AG09309 (cell line): Measurements from ENCODE around the gene MAP2K1.
"Not testable (repeated sequence)": the region's sequence is repeated elsewhere in the genome, so short reads cannot be mapped to it uniquely, and the experiment has no call there.

ENCODE experiments used
- DNase-seq: peaks from one replicate; pipeline ENCODE4 v3.0.0-alpha.2; 2010; ENCODE audit warnings: low read depth
- H3K4me3 ChIP-seq: 2 replicates; pipeline ENCODE4 v1.5.1; 2011; ENCODE audit warnings: mild to moderate bottlenecking, low read depth, low read length, moderate library complexity; ENCODE audit not compliant: control insufficient read depth
- TF ChIP-seq, protein P1 (sequence below): IDR thresholded peaks from 2 replicates; pipeline ENCODE4 v1.5.1; 2011; ENCODE audit warnings: mild to moderate bottlenecking, low read depth, low read length, inconsistent platforms; ENCODE audit not compliant: insufficient read depth, control insufficient read depth; ENCODE audit errors: missing control alignments

Gene MAP2K1

DNA sequence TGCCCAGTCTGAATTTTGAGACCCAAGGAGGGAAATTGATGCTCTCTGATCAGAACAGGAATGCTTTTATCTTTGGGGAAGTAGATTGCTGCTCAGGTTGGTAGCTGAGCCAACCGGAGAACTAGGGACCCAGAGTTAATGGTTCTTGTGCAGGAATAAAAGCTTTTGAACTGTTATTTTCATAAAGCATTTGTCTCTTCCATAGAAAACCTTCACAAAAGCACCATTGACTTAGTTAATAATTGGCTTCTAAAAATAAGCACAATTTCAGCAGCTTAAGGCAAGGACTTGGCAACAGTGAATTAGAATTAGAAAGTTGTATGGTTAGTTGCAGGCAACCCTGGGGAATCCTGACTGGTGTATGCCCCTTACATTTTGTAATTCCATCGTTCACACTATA lies 53.8 kb downstream of the MAP2K1 start:
- TF ChIP-seq, protein P1, sequence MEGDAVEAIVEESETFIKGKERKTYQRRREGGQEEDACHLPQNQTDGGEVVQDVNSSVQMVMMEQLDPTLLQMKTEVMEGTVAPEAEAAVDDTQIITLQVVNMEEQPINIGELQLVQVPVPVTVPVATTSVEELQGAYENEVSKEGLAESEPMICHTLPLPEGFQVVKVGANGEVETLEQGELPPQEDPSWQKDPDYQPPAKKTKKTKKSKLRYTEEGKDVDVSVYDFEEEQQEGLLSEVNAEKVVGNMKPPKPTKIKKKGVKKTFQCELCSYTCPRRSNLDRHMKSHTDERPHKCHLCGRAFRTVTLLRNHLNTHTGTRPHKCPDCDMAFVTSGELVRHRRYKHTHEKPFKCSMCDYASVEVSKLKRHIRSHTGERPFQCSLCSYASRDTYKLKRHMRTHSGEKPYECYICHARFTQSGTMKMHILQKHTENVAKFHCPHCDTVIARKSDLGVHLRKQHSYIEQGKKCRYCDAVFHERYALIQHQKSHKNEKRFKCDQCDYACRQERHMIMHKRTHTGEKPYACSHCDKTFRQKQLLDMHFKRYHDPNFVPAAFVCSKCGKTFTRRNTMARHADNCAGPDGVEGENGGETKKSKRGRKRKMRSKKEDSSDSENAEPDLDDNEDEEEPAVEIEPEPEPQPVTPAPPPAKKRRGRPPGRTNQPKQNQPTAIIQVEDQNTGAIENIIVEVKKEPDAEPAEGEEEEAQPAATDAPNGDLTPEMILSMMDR: no peak
- DNase-seq: no peak

DNA sequence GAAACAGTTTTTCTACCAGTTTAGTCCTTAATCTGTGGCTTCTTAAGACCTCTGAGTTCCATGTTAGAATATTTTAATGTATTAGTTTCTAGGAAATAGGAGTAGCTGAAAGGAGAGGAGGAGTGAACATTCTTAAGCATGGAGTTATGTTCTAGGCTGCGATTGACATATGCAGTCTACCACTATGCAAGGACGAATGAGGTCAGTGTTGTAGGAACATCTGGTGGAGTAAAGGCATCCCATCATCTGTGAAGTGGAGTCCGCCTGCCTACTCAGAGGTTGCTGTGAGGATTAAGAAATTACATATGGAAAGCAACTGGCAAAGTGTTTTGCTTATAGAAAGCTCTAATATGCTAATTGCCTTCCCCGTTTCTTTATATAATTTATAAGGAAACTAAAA lies 65.7 kb downstream of the MAP2K1 start:
- TF ChIP-seq, protein P1: no peak
- no peak for DNase-seq
- H3K4me3 ChIP-seq: no peak overlapping the region

More for the DNA sequence above, 53.8 kb downstream of the MAP2K1 start:
- no peak overlapping the region for H3K4me3 ChIP-seq

DNA sequence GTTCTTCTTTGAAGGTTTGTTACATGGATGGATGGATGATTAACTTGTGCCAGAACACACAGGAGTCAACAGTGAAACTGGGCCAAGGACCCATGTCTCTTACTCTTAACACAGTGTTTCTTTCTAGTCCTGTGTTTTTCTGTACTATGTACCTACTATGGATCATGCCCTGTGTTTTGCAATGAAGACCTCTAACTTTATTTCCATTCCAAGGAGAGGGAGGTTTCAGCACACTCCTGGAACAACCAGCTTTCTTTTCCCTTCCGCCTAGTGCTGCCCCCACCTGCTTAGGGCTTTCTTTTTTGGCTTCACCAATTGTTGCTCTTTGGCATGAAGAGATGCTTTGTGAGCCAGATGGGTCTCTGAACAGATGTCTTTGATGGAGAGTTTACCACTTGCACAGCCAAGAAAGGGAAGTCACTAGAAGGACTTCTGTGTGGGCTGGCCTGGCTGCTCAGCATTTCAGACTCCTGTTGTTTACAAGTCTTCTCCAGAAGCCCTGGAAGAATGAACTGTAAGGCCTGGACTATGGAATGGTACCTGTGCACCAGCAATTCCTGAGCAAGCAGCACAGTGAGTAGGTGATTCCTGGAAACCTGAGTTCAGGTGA lies 66.4 kb downstream of the MAP2K1 start:
- H3K4me3 ChIP-seq: no peak overlapping the region
- DNase-seq: no peak
- TF ChIP-seq, protein P1: no peak

DNA sequence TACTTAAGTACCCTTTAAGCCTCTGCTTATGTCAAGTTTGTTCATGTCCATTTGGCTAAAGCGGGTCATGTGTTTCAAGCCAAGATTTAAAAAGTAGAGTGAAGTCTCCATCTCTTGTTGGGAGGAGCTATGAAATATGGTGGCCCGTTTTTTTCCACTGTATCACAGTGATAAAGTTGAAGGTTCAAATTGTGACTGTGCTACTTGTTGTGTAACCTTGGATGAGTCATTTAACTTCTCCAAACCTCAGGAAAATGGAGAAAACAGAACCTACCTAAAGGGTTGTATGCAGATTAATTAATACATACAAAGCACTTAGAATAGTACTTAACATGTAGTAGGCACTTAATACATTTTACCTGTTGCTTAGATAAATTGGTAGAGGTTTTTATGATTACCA lies 67.4 kb downstream of the MAP2K1 start:
- H3K4me3 ChIP-seq: no peak overlapping the region
- TF ChIP-seq, protein P1: no peak
- no peak for DNase-seq

DNA sequence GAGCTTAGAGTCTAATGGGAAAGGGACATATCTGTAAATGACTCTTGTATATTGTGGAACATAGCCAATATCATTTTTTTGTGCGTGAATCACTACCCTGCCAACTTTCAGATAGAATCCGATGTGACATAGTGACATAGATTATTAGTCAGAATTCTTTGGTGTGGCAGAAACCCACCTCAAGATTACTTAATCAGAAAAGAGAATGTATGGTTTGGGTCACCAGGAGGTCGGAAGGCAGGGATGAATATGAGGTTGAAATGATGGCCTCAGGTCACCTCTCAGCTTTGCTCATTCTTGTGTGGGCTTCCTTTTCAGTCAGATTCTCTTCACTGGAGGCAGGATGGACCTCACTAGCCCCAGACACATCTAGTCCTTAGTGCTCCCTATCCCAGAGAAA lies 69.5 kb downstream of the MAP2K1 start:
- H3K4me3 ChIP-seq: no peak overlapping the region

DNA sequence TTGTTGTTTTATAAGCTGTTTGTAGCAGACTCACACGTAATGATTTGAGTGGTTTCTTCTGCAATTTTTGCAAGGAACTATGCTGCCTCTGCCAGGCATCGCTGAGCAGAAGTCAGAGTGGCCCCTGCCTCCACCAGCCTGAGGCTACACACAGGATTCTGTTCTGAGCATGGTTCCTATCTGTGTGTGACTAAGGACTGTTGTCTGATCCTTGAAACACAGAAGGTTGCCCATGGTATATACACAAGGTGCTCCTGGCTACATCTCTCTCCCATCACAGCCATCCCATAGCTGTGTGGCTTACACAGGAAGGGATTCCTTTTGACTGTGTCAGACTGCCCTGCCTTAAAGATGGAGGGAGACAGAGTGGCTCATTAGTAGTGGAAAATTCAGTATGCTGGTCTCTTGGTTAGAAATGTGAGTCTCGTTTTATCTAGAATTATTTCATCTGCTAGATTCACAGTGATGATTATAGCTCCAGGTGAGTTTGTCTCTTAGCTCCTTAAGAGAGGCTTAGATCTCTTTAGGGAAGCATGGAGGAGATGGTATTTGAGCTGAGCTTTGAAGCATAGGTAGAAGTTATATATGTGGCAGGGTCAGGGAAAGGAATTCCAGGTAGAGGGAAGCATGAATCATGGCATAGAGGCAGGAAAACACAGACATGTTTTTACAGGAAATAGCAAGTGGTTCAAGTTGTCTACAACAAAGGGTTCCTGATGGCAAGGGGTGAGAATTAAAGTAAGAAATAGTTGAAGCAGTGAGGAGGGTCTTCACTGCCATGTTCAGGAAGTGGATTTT lies 73.3 kb downstream of the MAP2K1 start:
- no peak overlapping the region for H3K4me3 ChIP-seq
- no peak for DNase-seq

More for the DNA sequence above, 69.5 kb downstream of the MAP2K1 start:
- TF ChIP-seq, protein P1: no peak
- DNase-seq: no peak

DNA sequence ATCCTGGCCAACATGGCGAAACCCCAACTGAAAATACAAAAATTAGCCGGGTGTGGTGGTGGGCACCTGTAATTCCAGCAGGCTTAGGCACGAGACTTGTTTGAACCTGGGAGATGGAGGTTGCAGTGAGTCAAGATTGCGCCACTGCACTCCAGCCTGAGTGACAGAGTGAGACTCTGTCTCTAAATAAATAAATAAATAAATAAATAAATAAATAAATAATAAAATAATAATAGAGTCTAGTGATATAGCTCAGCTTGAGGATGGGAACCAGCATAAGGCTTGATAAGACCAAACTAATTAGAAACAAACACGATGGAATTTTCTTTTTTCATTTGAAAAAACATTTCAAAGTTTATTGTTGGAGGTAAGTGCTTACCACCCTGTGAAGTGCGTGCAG lies 74.6 kb downstream of the MAP2K1 start:
- DNase-seq, H3K4me3 ChIP-seq: not testable (repeated sequence)

More for the DNA sequence above, 73.3 kb downstream of the MAP2K1 start:
- TF ChIP-seq, protein P1: no peak
